ENCODE results near the gene CPVL.

CPVL gene

GRCh38 chr7:29078311-29079260 lies 67.8 kb downstream of the CPVL start:
- no peak for TF ChIP-seq CTCF (IDR thresholded peaks at IDR 0.05; ENCODE audit: low read depth, low read length, missing control alignments)
- no peak for DNase-seq (ENCODE audit: low read depth)
- in situ Hi-C loops (cut with HindIII; ENCODE audit: low sequenced_read_pairs): no loop called here
- no peak overlapping the region for H3K4me3 ChIP-seq (ENCODE audit: low read depth, low read length)

GRCh38 chr7:29077854-29078253 lies 68.5 kb downstream of the CPVL start:
- no peak overlapping the region for H3K4me3 ChIP-seq (ENCODE audit: low read depth, low read length)
- no peak for TF ChIP-seq CTCF (IDR thresholded peaks at IDR 0.05; ENCODE audit: low read depth, low read length, missing control alignments)
- in situ Hi-C loops (cut with HindIII; ENCODE audit: low sequenced_read_pairs): no loop called here
- DNase-seq (ENCODE audit: low read depth): no peak

- TF ChIP-seq CTCF (IDR thresholded peaks at IDR 0.05; ENCODE audit: low read depth, low read length, missing control alignments): no peak
Measured at GRCh38 chr7:29077176-29077575, 69.2 kb downstream of the CPVL start.

GRCh38 chr7:29076631-29077030 lies 69.7 kb downstream of the CPVL start:
- H3K4me3 ChIP-seq (ENCODE audit: low read depth, low read length): no peak overlapping the region
- in situ Hi-C loops (cut with HindIII; ENCODE audit: low sequenced_read_pairs): no loop called here
- TF ChIP-seq CTCF (IDR thresholded peaks at IDR 0.05; ENCODE audit: low read depth, low read length, missing control alignments): no peak
- DNase-seq (ENCODE audit: low read depth): no peak

More at GRCh38 chr7:29077176-29077575, 69.2 kb downstream of the CPVL start:
- in situ Hi-C loops (cut with HindIII; ENCODE audit: low sequenced_read_pairs): no loop called here
- DNase-seq (ENCODE audit: low read depth): no peak
- H3K4me3 ChIP-seq (ENCODE audit: low read depth, low read length): no peak overlapping the region

- in situ Hi-C loops (cut with HindIII; ENCODE audit: low sequenced_read_pairs): no loop called here
- no peak overlapping the region for H3K4me3 ChIP-seq (ENCODE audit: low read depth, low read length)
- no peak for DNase-seq (ENCODE audit: low read depth)
- TF ChIP-seq CTCF (IDR thresholded peaks at IDR 0.05; ENCODE audit: low read depth, low read length, missing control alignments): no peak
Measured at GRCh38 chr7:29075606-29076005, 70.7 kb downstream of the CPVL start.

GRCh38 chr7:29071203-29071874 lies 75.0 kb downstream of the CPVL start:
- no peak for TF ChIP-seq CTCF (IDR thresholded peaks at IDR 0.05; ENCODE audit: low read depth, low read length, missing control alignments)
- H3K4me3 ChIP-seq (ENCODE audit: low read depth, low read length): no peak overlapping the region
- no peak for DNase-seq (ENCODE audit: low read depth)
- in situ Hi-C loops (cut with HindIII; ENCODE audit: low sequenced_read_pairs): no loop called here

All from astrocyte of the cerebellum (primary cell).